ENCODE measurements around the gene EDIL3.

Gene EDIL3

GRCh38 chr5:83911367-83911919 lies 473.2 kb downstream of the EDIL3 start:
- DNase-seq (ENCODE audit: low read depth): no peak

- DNase-seq (ENCODE audit: low read depth): no peak
Observed at GRCh38 chr5:83900306-83900705, 484.4 kb downstream of the EDIL3 start.

- DNase-seq (ENCODE audit: low read depth): no peak
Observed at GRCh38 chr5:83899326-83899970, 485.2 kb downstream of the EDIL3 start.

GRCh38 chr5:83895860-83896259 lies 488.8 kb downstream of the EDIL3 start:
- DNase-seq (ENCODE audit: low read depth): no peak

GRCh38 chr5:83891261-83891660 lies 493.4 kb downstream of the EDIL3 start:
- DNase-seq (ENCODE audit: low read depth): no peak
